ENCODE measurements around the gene NUPR1. TPM values are rescaled to one million over a fixed set of nuclear protein-coding genes. Genes with fewer than 3 reads are reported as not detected.
"Not testable (repeated sequence)": the region's sequence is repeated elsewhere in the genome, so short reads cannot be mapped to it uniquely, and the experiment has no call there.

NUPR1 gene
- total RNA-seq (2014; rRNA removed; shearing (Covaris generic); ENCODE audit: low replicate concordance): 5.8 and 9.4 TPM in 2 replicates

- DNase-seq (ENCODE audit: low read depth): peak; percentile 75
- in situ Hi-C loops (cut with HindIII; ENCODE audit: low pct_unique_long_range_greater_than_20kb, low sequenced_read_pairs): no loop called here
Observed at GRCh38 chr16:28538733-28539596, at the start of gene NUPR1. NUPR1 (minus strand) TSS chr16:28538974; CDS start chr16:28538907, 67 bp downstream.

GRCh38 chr16:28587386-28587785, 48.6 kb upstream of the NUPR1 start:
- no peak for DNase-seq (ENCODE audit: low read depth)

GRCh38 chr16:28586466-28586865, 47.7 kb upstream of the NUPR1 start:
- in situ Hi-C loops (cut with HindIII; ENCODE audit: low pct_unique_long_range_greater_than_20kb, low sequenced_read_pairs): no loop called here
- DNase-seq (ENCODE audit: low read depth): no peak

More at GRCh38 chr16:28587386-28587785, 48.6 kb upstream of the NUPR1 start:
- in situ Hi-C loops (cut with HindIII; ENCODE audit: low pct_unique_long_range_greater_than_20kb, low sequenced_read_pairs): no loop called here

DNA sequence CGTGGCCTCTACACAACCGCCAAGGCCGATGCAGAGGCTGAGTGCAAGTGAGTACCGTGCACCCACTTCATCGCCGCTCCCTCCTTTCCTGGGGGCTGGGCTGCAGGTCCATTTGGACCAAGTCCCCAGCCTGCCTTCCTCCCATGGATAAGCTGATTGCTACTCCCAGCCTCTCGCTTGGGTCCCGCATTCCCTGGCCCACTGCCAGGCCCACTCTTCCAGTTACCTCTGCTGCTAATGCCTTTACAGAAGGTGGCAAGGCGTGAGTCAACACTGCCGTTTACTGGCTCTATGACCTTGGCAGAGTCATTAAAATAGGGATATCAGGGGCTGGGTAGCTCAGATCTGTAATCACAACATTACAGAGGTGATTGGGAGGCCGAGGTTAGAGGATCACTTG, 46.9 kb upstream of the NUPR1 start:
- in situ Hi-C loops (cut with HindIII; ENCODE audit: low pct_unique_long_range_greater_than_20kb, low sequenced_read_pairs): no loop called here
- no peak for DNase-seq (ENCODE audit: low read depth)

GRCh38 chr16:28580726-28581315, 42.0 kb upstream of the NUPR1 start:
- in situ Hi-C loops (cut with HindIII; ENCODE audit: low pct_unique_long_range_greater_than_20kb, low sequenced_read_pairs): no loop called here

GRCh38 chr16:28575446-28576109, 36.8 kb upstream of the NUPR1 start:
- in situ Hi-C loops (cut with HindIII; ENCODE audit: low pct_unique_long_range_greater_than_20kb, low sequenced_read_pairs): no loop called here
- no peak for DNase-seq (ENCODE audit: low read depth)

More at GRCh38 chr16:28580726-28581315, 42.0 kb upstream of the NUPR1 start:
- no peak for DNase-seq (ENCODE audit: low read depth)

GRCh38 chr16:28574925-28575324, 36.2 kb upstream of the NUPR1 start:
- in situ Hi-C loops (cut with HindIII; ENCODE audit: low pct_unique_long_range_greater_than_20kb, low sequenced_read_pairs): no loop called here

DNA sequence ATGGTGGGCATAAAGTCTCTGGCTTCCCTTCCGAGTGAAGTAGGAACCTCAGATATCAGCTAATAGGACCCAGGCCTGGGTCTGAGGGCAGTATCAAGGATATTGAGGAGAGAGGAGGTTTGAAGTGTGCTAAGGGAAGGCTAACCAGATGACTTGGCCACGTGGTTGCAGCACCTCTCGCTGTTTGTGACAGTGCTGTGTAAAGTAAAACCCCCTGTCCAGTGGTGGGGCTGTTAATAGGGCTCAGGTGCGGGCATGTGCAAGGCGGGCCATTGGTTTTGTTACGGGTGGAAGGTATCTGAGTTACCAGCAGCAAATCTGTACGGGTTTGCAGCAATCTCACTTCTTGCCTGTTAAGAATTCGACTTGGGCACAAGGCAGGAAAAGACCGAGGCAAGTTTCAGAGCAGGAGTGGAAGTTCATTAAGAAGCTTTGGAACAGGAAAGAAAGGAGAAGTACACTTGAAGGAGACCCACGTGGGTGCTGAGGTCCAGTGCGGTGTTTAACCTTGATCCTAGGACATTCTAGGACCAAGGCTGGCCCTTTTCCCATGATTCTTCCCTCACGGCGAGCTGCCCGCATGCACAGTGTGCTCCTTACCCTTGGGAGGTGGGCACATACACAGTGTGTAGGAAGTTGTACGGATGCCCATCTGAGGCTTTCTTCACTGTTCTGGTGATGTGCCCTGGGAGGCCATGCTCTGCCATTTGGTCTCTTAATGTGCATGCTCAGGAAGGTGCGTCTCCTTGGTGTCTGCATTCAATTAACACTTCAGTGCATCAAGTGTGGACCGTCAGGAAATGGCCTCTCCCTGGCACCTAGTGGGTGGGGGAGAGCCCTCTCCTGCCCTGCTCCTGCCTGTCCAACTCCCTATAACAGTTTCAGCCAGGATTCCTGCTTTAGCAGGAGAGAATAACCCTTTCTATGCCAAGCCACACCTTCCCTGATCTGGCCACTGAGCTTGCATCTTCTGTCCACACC, 35.3 kb upstream of the NUPR1 start:
- in situ Hi-C loops (cut with HindIII; ENCODE audit: low pct_unique_long_range_greater_than_20kb, low sequenced_read_pairs): no loop called here

More at GRCh38 chr16:28574925-28575324, 36.2 kb upstream of the NUPR1 start:
- DNase-seq (ENCODE audit: low read depth): no peak

DNA sequence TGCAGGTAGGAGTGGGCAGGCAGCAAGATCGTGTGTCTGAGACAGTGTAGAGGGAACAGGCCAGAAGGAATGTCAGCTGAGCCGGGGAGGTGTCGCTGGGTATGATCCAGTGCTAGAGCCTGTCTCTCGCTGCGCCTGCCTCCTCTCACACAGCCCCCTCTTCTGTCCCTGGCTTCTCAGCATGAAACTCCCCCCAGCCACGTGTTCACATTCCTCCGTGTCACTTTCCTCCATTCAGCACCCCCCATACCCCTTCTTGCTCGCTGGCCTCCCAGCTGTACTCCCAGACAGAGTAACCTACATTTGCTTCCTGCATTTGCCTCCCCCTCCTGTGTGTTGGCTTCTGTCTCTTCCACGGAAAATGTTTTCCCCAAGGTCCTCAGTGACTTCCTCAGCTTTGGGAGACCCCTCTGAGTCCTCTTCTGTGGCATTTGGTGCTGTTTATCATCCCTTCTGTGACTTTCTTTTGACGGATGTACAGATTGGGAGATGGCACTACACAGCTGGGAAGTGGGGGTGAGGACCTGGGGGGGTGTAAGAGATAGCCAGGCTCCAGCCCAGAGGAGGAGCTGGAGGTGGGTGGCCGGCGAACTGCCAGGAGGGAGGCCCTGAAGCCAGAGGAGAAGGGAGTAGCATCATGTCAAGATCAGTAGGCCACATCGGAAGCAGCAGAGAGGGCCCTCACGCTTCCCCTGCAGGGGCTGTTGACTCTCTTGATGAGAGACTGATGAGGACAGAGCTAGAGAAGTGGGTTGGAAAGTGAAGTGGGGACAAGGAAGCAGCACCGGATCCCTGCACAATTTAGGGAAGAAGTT, 34.1 kb upstream of the NUPR1 start:
- no peak for DNase-seq (ENCODE audit: low read depth)
- in situ Hi-C loops (cut with HindIII; ENCODE audit: low pct_unique_long_range_greater_than_20kb, low sequenced_read_pairs): no loop called here

More for the DNA sequence above, 35.3 kb upstream of the NUPR1 start:
- no peak for DNase-seq (ENCODE audit: low read depth)

DNA sequence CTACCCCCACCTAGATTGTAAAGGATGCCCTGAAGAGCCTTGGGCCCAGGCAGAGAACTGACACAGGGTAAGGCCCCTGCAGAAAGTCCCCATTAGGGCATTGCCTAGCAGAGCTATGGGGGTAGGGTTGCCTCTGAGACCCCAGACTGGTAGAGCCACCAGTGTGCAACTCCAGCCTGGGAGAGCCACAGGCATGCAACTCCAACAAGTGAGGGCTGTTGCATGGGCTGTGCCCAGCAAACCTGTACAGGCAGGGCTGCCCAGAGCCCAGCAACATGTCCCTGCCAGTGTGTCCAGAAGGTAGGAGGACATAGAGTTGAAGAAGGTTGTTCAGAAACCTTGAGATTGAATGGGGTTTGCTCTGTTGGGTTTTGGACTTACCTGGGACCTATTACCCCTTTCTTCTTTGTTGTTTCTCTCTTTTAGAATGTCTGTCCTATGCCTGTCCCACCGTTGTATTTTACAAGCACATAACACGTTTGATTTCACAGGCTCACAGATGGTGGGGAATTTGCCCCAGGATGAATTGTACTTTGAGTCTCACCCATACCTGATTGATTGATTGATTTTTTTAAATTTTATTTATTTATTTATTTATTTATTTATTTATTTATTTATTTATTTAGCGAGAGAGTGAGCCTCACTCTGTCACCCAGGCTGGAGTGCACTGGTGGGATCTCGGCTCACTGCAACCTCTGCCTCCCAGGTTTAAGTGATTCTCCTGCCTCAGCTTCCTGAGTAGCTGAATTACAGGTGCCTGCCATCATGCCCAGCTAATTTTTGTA, 31.4 kb upstream of the NUPR1 start:
- no peak for DNase-seq (ENCODE audit: low read depth)
- in situ Hi-C loops (cut with HindIII; ENCODE audit: low pct_unique_long_range_greater_than_20kb, low sequenced_read_pairs): no loop called here

DNA sequence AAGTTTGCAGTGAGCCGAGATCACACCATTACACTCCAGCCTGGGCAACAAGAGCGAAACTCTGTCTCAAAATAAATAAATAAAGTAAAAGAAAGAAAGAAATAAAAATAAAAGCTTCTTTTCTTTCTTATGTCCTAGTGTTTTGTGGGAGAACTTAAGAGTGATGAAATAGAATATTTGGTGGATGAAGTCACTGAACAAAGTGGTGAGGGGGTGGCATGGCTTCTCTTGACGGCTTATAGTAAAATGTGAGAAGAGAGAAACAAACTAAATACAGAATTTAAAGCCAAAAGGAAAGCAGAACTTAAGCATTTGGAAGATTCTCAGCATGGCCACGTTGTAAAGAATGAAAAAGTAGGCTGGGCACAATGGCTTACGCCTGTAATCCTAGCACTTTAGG, 30.2 kb upstream of the NUPR1 start:
- DNase-seq (ENCODE audit: low read depth): no peak
- in situ Hi-C loops (cut with HindIII; ENCODE audit: low pct_unique_long_range_greater_than_20kb, low sequenced_read_pairs): no loop called here

DNA sequence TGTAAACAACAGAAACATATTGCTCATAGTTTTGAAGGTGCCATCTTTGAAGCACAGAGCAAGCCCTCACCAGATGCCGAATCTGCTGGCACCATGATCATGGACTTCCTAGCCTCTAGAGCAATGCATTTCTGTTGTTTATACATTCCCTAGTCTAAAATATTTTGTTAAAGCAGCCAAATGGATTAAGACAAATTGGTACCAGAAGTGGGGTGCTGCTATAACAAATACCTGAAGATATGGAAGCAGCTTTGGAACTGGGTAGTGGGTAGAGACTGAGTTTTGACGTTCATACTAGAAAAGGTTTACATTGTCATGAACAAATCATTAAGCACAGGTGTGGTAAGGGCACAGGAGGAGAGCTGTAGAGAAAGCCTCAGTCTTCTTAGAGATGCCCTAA, 28.5 kb upstream of the NUPR1 start:
- in situ Hi-C loops (cut with HindIII; ENCODE audit: low pct_unique_long_range_greater_than_20kb, low sequenced_read_pairs): no loop called here
- no peak for DNase-seq (ENCODE audit: low read depth)

- in situ Hi-C loops (cut with HindIII; ENCODE audit: low pct_unique_long_range_greater_than_20kb, low sequenced_read_pairs); DNase-seq (ENCODE audit: low read depth): not testable (repeated sequence)
Observed at GRCh38 chr16:28566233-28566925, 27.6 kb upstream of the NUPR1 start.

GRCh38 chr16:28563218-28563617, 24.4 kb upstream of the NUPR1 start:
- DNase-seq (ENCODE audit: low read depth): no peak
- in situ Hi-C loops (cut with HindIII; ENCODE audit: low pct_unique_long_range_greater_than_20kb, low sequenced_read_pairs): no loop called here

DNA sequence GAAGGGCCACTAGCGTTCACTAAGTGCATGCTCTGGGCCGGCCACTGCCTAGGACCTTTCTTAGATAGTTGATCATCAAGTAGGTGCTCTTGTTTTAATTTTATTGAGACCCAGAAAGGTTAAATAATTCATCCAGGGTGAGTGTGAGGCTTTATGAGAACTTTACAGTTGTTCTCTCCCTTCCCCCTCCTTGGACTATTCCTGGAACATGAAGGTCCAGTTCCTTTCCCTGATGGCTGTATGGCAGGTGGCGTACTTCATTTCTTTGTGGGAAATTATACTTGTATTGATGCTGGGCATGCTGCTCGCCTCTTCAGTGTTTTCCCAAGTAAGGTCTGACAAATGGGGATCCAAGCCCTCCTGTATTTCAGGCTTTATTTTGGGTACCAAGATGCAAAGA, 23.4 kb upstream of the NUPR1 start:
- no peak for DNase-seq (ENCODE audit: low read depth)
- in situ Hi-C loops (cut with HindIII; ENCODE audit: low pct_unique_long_range_greater_than_20kb, low sequenced_read_pairs): no loop called here

All from Caki2 (cell line).